HCT116 (cell line): ENCODE data around the gene EIF5A2. TPM values are rescaled to one million over a fixed set of nuclear protein-coding genes. Genes with fewer than 3 reads are reported as not detected.

Experiments used
- ATAC-seq: fragments of 200-7000 bp; cut with Tn5 transposase; 2 replicates; pipeline ENCODE4 v1.9.1; 2020; ENCODE audit warnings: mild to moderate bottlenecking, moderate library complexity
- BruUV-seq: library from RNA; stranded (reverse); fragments of 400-500 nt; replicated peaks from 2 replicates; lab custom pipeline; 2021; lab: Mats Ljungman, UMichigan
- CTCF ChIA-PET: fragments of 300-600 bp; sonication (Branson Sonifier 250); formaldehyde crosslinking; loops from one replicate; lab custom pipeline; 2021; ENCODE audit warnings: antibody characterized with exemption; lab: Charles Lee
- POLR2A ChIA-PET: fragments of 300-600, 350-600 bp; sonication (Branson Sonifier 250); formaldehyde crosslinking; loops from one replicate; lab custom pipeline; 2021; ENCODE audit warnings: antibody characterized with exemption; lab: Charles Lee
- RAD21 ChIA-PET, 2 experiments: fragments of 300-600 bp; sonication (Branson Sonifier 250); formaldehyde crosslinking; loops; one replicate each; lab custom pipeline; 2023; ENCODE audit warnings: low total read pairs in 2 of 2; ENCODE audit not compliant: uncharacterized antibody in 2 of 2, unreplicated experiment in 2 of 2, low non-redundant PET in 1 of 2; lab: Charles Lee
- DNase-seq: peaks from one replicate; pipeline ENCODE4 v3.0.0-alpha.2; 2010; ENCODE audit warnings: low read depth, low spot score
- H2AFZ ChIP-seq: fragments of 200-600 bp; shearing (Covaris generic), sonication (generic); 2 replicates; pipeline ENCODE4 v1.6.1; 2017; ENCODE audit warnings: low read depth, mixed run types, mixed read lengths, antibody characterized with exemption, low read length; ENCODE audit not compliant: poor library complexity, severe bottlenecking
- H3K27ac ChIP-seq: 2 replicates; pipeline ENCODE4 v1.5.1; 2012; ENCODE audit warnings: low read depth, low read length
- H3K27me3 ChIP-seq: fragments of 200-600 bp; sonication (generic); 2 replicates; pipeline ENCODE4 v1.6.1; 2016; ENCODE audit warnings: mixed run types, low read length, mixed read lengths; ENCODE audit not compliant: insufficient read depth
- H3K36me3 ChIP-seq, 2 experiments: fragments of 200-500 bp in 1 of 2; fragments of 200-600 bp in 1 of 2; sonication (Bioruptor generic) in 1 of 2; sonication (generic) in 1 of 2; 2 replicates each; pipeline versions ENCODE4 v1.5.1 to v1.6.1; 2014 to 2016; ENCODE audit warnings: low read length in 2 of 2, inconsistent platforms in 1 of 2, mixed read lengths in 1 of 2, mixed run types in 1 of 2; ENCODE audit not compliant: insufficient read depth in 2 of 2, control insufficient read depth in 1 of 2
- H3K4me1 ChIP-seq, 2 experiments: fragments of 200-600 bp in 1 of 2; sonication (generic) in 1 of 2; 2 replicates each; pipeline versions ENCODE4 v1.5.1 to v1.6.1; 2012 to 2017; ENCODE audit warnings: low read length in 2 of 2, inconsistent platforms in 1 of 2, mild to moderate bottlenecking in 1 of 2, mixed read lengths in 1 of 2, mixed run types in 1 of 2, moderate library complexity in 1 of 2; ENCODE audit not compliant: insufficient read depth in 2 of 2, control insufficient read depth in 1 of 2
- H3K4me2 ChIP-seq: fragments of 200-600 bp; sonication (generic); 2 replicates; pipeline ENCODE4 v1.6.1; 2017; ENCODE audit warnings: mixed run types, low read length, mixed read lengths
- H3K4me3 ChIP-seq, 2 experiments: fragments of 200-600 bp in 1 of 2; sonication (generic) in 1 of 2; replicated peaks in 1 of 2; 2 replicates each; pipeline ENCODE4 v1.5.1; 2011 to 2016; ENCODE audit warnings: low read length in 2 of 2, control low read depth in 1 of 2, low read depth in 1 of 2, mild to moderate bottlenecking in 1 of 2, mixed read lengths in 1 of 2, mixed run types in 1 of 2
- H3K79me2 ChIP-seq: fragments of 200-600 bp; sonication (generic); 2 replicates; pipeline ENCODE4 v1.6.1; 2017; ENCODE audit warnings: mild to moderate bottlenecking, mixed run types, low read length, moderate library complexity, mixed read lengths; ENCODE audit not compliant: insufficient read depth
- H3K9ac ChIP-seq: fragments of 200-600 bp; sonication (generic); 2 replicates; pipeline ENCODE4 v1.6.1; 2016; ENCODE audit warnings: low read length, mixed read lengths
- H3K9me2 ChIP-seq: fragments of 200-600 bp; sonication (generic), shearing (Covaris generic); 2 replicates; pipeline ENCODE4 v1.6.1; 2017; ENCODE audit warnings: mixed run types, mild to moderate bottlenecking, moderate library complexity; ENCODE audit not compliant: insufficient read depth
- H3K9me3 ChIP-seq, 2 experiments: fragments of 200-500 bp in 1 of 2; fragments of 200-600 bp in 1 of 2; sonication (Bioruptor generic) in 1 of 2; sonication (generic) in 1 of 2; 2 replicates each; pipeline ENCODE4 v1.6.1; 2014 to 2017; ENCODE audit warnings: low read length in 2 of 2, mixed read lengths in 2 of 2, inconsistent platforms in 1 of 2, low read depth in 1 of 2, mild to moderate bottlenecking in 1 of 2, mixed run types in 1 of 2, moderate library complexity in 1 of 2; ENCODE audit not compliant: control insufficient read depth in 1 of 2, insufficient read depth in 1 of 2
- H4K20me1 ChIP-seq: fragments of 200-600 bp; sonication (generic), shearing (Covaris generic); 2 replicates; pipeline ENCODE4 v1.6.1; 2017; ENCODE audit warnings: mixed run types, mild to moderate bottlenecking, moderate library complexity; ENCODE audit not compliant: insufficient read depth
- ATF3 ChIP-seq: IDR thresholded peaks from 2 replicates; pipeline ENCODE4 v1.6.1; 2012
- CBX3 ChIP-seq: IDR thresholded peaks from 2 replicates; pipeline ENCODE4 v1.6.1; 2012; ENCODE audit warnings: low read depth
- CTCF ChIP-seq, 3 experiments: fragments of 200-600 bp in 1 of 3; sonication (generic) in 1 of 3; IDR thresholded peaks in 2 of 3; conservative IDR thresholded peaks in 1 of 3; 2 replicates each; pipeline ENCODE4 v1.5.1; 2012 to 2017; ENCODE audit warnings: low read depth in 2 of 3, low read length in 2 of 3, antibody characterized with exemption in 1 of 3, borderline replicate concordance in 1 of 3, control low read depth in 1 of 3, mild to moderate bottlenecking in 1 of 3, mixed read lengths in 1 of 3, mixed run types in 1 of 3, moderate library complexity in 1 of 3; ENCODE audit not compliant: insufficient read depth in 1 of 3
- EGR1 ChIP-seq: IDR thresholded peaks from 2 replicates; pipeline ENCODE4 v1.6.1; 2012; ENCODE audit warnings: low read depth
- ELF1 ChIP-seq: IDR thresholded peaks from 2 replicates; pipeline ENCODE4 v1.6.1; 2012; ENCODE audit warnings: low read depth, borderline replicate concordance
- EZH2phosphoT487 ChIP-seq: fragments of 200-600 bp; IDR thresholded peaks from 2 replicates; pipeline ENCODE4 v1.6.1; 2018; ENCODE audit warnings: antibody characterized with exemption, borderline replicate concordance
- MAX ChIP-seq: IDR thresholded peaks from 2 replicates; pipeline ENCODE4 v1.6.1; 2012
- POLR2AphosphoS5 ChIP-seq: IDR thresholded peaks from 2 replicates; pipeline ENCODE4 v1.6.1; 2011; ENCODE audit warnings: mild to moderate bottlenecking, low read depth, low read length, moderate library complexity
- RAD21 ChIP-seq: IDR thresholded peaks from 2 replicates; pipeline ENCODE4 v1.6.1; 2012; ENCODE audit warnings: low read depth, mild to moderate bottlenecking
- REST ChIP-seq: IDR thresholded peaks from 2 replicates; pipeline ENCODE4 v1.6.1; 2012; ENCODE audit warnings: low read depth
- SP1 ChIP-seq: IDR thresholded peaks from 2 replicates; pipeline ENCODE4 v1.6.1; 2012; ENCODE audit warnings: low read depth
- SRF ChIP-seq: IDR thresholded peaks from 2 replicates; pipeline ENCODE4 v1.6.1; 2012; ENCODE audit warnings: low read depth
- TCF7L2 ChIP-seq: IDR thresholded peaks from 2 replicates; pipeline ENCODE4 v1.7.0; 2011; ENCODE audit warnings: borderline replicate concordance, inconsistent platforms; ENCODE audit not compliant: insufficient read depth, insufficient read length; ENCODE audit errors: extremely low read depth
- YY1 ChIP-seq: IDR thresholded peaks from 2 replicates; pipeline ENCODE4 v1.6.1; 2011; ENCODE audit warnings: low read length, low read depth, moderate library complexity, mild to moderate bottlenecking; ENCODE audit not compliant: insufficient replicate concordance; ENCODE audit errors: extremely low read depth
- ZBTB33 ChIP-seq: IDR thresholded peaks from 2 replicates; pipeline ENCODE4 v1.6.1; 2011; ENCODE audit warnings: mild to moderate bottlenecking, low read length, moderate library complexity; ENCODE audit not compliant: insufficient replicate concordance; ENCODE audit errors: extremely low read depth
- ZFX ChIP-seq: fragments of 450-650 bp; IDR thresholded peaks from 2 replicates; pipeline ENCODE4 v1.6.1; 2017
- ZNF274 ChIP-seq: fragments of 200-500 bp; sonication (Bioruptor generic); IDR thresholded peaks from 2 replicates; pipeline ENCODE4 v1.6.1; 2014; ENCODE audit warnings: mild to moderate bottlenecking, low read depth, low read length, inconsistent platforms
- intact Hi-C: fragments of 100-400 bp; cut with micrococcal nuclease; formaldehyde crosslinking; loops from 2 replicates; pipeline ENCODE4 v1.10.0; 2022
- total RNA-seq: library from RNA; stranded (reverse); gene quantifications from one replicate; pipeline ENCODE4 v1.2.1, GENCODE V29; 2021; ENCODE audit not compliant: unreplicated experiment

EIF5A2 gene
- total RNA-seq, 1 experiment from 2014 or later: 19.4 TPM

GRCh38 chr3:170941551-170941950, 33.1 kb upstream of the EIF5A2 start:
- RAD21 ChIA-PET: no interaction called here
- Histone ChIP-seq H3K9ac (no peak overlapping the region), H3K9me2 (no peaks in the 10 kb centered on the region), H2AFZ (no peak overlapping the region), H3K4me1 (no peaks in the 10 kb centered on the region), H3K4me2 (no peak overlapping the region), H3K27me3 (no peaks in the 10 kb centered on the region), H3K9me3 (no peaks in the 10 kb centered on the region), H3K27ac (no peak overlapping the region), H3K79me2 (no peaks in the 10 kb centered on the region), H3K36me3 (no peaks in the 10 kb centered on the region), H3K4me3 (no peak overlapping the region), H4K20me1 (no peaks in the 10 kb centered on the region)
- intact Hi-C loops: no loop called here
- POLR2A ChIA-PET: no interaction called here
- TF ChIP-seq TCF7L2 (no peak), RAD21 (no peak), EZH2phosphoT487 (no peak), CBX3 (no peak), SRF (no peak), ZFX (no peak), SP1 (no peak), CTCF (IDR thresholded peaks at IDR 0.05 in 2 of 3, conservative IDR thresholded peaks at IDR 0.05 in 1 of 3; ENCODE audit: borderline replicate concordance in 1 of 3, insufficient read depth in 1 of 3, low read depth in 2 of 3, low read length in 2 of 3) (no peak), MAX (no peak), REST (no peak), ATF3 (no peak), EGR1 (no peak), ELF1 (no peak), ZBTB33 (no peak), YY1 (no peak), POLR2AphosphoS5 (no peak), ZNF274 (no peak)
- DNase-seq (no peak), ATAC-seq (no peak)
- BruUV-seq: no TSS peak
- CTCF ChIA-PET: no interaction called here
